NCI-H146 (cell line): ENCODE results near the gene CASP3.
A peak's percentile ranks its signal among the peaks of the same experiment; 100 is the strongest.

Experiments used
- DNase-seq: peaks from one replicate; lab custom pipeline; 2025; lab: John Stamatoyannopoulos, UW

The CASP3 gene

GRCh38 chr4:184649026-184649970 is at the start of gene CASP3, which contains the start of gene PRIMPOL:
CASP3 (minus strand) TSS chr4:184649447; CDS start chr4:184638453, 10,994 bp downstream.
PRIMPOL (plus strand) TSS chr4:184649738; CDS start chr4:184657141, 7,403 bp downstream.
- DNase-seq: peak; percentile 91

- DNase-seq: no peak
Measured at GRCh38 chr4:184697956-184698355, 48.7 kb upstream of the CASP3 start.

DNA sequence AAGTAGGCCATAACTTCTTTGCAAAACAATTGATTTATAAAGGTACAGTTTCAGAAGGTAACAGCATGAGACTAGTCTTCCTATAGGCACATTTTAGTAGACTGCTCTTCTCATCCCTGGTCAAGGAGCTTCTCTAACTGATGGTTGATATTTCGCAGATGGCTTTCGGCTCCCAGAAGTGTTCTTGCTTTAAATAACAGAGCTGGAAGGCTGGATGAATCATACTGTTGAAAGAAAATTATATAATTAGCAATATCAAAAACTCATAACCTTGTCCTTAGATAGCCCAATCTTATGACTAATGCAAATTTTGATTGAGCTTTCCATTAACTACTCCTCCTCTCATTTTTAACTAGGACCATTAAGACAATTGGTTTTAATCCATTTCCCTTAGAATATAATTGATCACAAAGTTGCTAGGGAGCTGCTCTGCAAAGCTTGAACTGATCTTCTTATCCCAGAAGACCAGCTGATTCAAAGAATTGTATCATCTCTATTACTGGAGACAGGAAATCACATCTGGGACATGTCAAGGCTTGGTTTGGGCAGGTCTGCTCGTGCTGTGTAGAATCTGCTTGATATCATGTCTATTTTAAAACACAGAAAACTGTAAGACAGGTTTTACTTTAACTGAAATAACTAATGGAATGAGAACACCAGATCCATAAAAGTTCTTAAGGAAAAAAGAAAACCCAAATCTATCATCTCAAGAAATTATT is 46.1 kb upstream of the CASP3 start:
- no peak for DNase-seq

DNA sequence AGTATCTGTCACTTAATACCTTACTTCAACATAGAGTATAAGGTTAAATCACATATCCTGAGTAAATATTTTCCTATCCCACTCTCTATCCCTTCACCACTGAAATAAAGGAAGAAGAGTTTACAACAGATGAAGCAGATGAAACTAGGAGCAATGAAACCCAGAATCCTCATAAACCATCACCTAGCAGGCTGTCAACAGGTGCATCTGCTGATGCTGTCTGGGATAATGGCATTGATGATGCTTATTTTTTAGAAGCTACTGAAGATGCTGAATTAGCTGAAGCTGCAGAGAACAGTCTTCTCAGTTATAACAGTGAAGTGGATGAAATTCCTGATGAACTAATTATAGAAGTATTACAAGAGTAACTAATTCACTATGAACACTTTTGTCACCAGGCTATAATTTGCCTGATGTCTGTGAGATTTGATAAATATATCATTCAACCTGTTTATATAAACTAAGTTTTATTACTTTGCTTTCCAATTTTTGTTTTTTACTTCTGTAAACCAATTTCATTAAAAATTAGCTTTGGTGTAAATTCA is 45.2 kb upstream of the CASP3 start:
- DNase-seq: no peak

DNA sequence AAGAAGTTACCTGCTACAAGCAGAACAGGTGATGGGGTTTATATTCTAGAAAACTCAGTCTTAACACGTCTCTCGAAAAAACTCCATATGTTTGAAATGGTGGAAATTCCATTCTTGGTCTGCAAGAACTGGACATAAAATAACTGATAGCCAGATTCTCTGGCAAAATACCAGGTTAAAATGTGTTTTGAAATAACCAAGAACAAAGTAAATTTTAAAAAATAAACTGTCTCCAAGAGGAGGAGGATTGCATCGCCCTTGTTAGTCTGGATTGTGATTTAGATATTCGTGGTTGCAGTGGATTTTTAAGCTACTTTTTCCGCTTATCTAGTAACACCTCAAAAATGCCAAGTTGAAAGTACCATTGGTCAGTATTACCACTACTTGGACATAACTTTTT is 43.8 kb upstream of the CASP3 start:
- DNase-seq: no peak

DNA sequence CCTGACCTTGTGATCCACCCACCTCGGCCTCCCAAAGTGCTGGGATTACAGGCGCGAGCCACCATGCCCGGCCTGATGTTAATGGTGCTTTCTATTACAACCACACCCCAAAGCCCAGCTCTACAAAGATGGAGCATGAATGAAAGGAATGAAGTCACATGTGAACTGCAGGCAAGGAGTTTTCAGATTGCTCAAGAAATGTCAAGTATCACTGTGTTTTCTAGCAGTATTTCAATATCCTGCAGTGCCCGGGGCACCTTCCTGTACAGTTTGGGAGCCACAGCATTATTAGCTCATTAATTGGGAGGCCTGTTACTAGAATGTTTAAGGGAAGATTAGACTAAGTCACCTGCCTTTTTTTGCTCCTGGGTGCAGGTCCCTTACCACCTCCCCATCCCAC is 40.4 kb upstream of the CASP3 start:
- no peak for DNase-seq

- DNase-seq: peak; percentile 46
Measured at GRCh38 chr4:184688447-184688846, 39.2 kb upstream of the CASP3 start.

DNA sequence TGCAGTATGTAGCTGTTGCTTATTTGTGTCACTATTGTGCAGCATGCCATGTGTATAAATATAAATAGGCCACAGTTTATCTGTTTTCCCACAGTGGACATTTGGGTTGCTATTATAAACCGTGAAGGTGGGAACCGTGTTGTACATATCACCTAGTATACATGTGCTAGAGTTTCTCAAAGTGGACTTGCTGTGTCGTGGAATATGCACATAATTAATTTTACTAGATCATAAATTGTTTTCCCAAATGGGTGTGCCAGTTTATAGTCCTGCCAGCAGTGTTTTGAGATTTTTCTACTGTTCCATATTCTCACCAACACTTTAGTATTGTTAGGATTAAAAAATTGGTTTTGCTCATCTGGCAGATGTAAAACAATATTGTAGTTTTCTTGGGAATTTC is 38.8 kb upstream of the CASP3 start:
- no peak for DNase-seq

- DNase-seq: no peak
Measured at GRCh38 chr4:184684491-184685189, 35.4 kb upstream of the CASP3 start.

DNA sequence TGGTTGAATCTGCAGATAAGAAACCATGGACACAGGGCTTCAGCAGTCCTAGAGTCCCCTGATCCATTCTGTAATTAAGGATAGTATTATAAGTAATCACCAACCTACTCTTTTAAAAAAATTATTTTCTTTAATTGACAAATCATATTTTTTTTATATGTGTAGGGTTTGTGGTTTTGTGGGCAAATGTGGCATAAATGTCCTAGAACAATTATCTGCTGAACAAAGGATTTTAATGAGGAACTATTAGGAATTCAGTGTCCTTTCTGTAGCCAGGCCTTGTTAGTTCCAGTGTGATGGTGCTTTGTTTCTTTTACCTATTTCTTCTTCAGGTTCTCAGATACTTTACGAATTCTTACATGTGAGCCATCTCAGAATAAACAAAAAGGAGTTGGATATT is 32.7 kb upstream of the CASP3 start:
- DNase-seq: no peak

DNA sequence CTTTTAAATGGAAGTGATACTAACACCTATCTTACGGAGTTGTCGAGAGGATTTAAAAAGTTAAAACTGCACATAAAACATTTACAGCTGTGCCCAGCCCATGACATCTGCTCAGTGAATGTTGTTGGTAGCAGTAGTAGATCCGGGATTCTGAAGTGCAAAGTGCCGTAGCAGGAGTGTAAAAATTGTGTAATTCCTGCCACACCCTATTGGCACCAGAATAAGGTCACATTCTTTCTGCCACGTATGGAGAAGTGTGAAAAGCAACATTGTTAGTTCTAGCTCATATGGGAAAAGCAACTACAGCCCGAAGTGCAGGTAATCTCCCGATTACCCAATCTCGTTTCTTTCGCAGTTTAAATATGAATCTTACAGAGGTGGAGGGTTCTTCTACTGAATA is 31.5 kb upstream of the CASP3 start:
- DNase-seq: no peak

DNA sequence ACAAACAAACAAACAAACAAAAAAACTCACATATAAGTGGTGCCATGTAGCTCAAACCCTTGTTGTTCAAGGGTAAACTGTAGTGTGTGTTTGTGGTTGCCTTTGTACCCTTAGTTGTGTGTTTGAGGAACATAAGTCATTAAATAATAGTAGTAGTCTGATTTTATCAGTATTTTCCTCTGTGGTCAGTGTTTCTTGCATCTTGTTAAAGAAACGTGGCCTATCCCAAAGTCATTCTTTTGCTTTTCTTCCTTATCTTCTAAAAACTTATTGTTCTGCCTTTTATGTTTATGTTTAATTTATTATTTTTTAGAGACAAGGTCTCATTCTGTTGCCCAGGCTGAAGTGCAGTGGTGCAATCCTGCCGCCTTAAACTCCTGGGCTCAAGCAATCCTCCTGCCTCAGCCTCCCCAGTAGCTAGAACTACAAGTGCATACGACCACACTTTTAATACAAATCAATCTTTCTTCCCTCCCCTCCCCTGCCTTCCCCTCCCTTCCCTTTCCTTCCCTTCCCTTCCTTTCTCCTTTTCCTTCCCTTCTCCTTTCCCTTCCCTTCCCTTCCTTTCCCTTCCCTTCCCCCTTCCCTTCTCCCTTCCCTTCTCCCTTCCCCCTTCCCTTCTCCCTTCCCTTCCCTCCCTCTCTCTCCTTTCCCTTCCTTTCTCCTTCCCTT is 26.7 kb upstream of the CASP3 start:
- no peak for DNase-seq

DNA sequence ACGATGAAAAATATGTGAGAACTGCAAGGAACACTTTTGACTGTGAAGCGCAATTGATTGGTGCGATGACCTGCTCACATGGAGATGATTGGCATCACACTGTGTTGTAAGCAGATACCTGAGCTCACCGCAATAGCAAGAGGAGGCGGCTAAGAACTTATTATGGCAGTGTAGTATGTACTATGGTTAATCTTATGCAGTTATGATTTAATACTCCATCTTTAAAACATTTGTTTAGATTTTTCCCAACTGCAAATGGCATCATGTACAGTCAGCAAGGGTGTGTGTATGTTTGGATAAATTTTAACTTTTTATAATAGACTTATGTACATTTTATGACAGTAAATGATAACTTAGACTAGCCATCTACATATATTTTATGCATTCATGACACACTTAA is 25.8 kb upstream of the CASP3 start:
- DNase-seq: no peak

DNA sequence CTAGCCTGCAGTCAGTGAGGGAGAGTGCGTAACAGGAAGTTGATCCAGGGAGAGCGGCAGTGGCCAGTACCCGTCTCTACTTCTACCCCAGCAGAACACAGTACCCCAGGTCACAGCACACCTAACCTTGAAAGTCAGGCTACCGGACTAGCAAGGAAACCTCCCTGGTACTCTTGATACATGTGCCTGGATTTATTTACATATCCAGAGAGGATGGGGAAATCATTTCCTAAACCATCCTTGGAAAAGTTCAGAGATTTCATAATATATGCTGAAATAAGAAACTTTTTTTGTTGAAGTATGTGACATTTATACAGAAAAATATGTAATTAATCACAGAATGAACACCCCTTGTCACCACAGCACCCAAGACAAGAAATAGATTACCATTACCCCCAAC is 24.8 kb upstream of the CASP3 start:
- no peak for DNase-seq

GRCh38 chr4:184672741-184673140 is 23.5 kb upstream of the CASP3 start:
- no peak for DNase-seq

- DNase-seq: no peak
Measured at GRCh38 chr4:184671101-184671500, 21.9 kb upstream of the CASP3 start.

- no peak for DNase-seq
Measured at GRCh38 chr4:184669251-184669650, 20.0 kb upstream of the CASP3 start.

DNA sequence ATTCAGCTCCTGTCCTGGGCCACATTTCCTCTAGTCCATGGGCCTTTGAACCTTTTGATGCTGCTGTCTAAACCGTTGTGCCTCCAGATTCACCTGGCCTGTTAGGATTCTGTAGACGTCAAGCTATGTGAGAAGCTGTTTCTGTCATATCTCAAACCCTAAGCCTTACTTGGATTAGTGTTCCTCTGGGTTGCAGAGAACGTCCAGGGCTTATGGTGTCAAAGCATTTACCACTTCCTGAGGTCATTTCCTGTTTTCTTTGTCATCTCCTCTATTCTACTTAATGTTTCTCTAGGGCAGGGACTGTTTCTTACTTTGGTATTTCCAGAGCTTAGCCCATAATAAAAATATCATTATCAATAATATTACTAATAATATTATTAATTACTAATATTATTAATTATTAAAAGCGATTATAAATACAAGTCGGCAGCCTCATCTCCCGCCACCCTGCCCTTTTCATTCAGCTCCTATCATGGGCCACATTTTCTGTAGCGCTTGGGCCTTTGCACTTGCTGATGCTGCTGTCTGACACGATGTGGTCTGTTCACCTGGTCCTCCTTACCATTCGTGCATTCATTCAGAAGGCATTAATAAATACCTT is 19.4 kb upstream of the CASP3 start:
- no peak for DNase-seq

DNA sequence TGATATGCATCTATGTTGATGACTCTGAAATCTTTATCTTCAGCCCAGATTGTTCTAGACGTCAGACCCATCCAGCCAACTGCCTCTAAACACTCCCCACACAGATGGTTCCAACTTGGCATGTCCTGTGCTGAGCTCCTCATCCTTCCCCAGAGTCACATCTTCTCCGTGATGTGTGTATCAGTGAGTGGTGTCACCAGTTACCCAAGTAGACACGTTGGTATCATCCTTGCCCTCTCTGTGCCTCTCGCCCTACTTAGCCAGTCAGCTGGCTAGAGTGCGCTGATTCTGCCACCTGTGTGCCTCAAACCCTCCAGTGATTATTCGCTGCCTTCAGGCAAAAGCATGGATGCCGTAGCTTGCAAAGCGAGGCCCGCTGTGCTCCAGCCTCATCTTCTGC is 18.8 kb upstream of the CASP3 start:
- DNase-seq: no peak

GRCh38 chr4:184666670-184667069 is 17.4 kb upstream of the CASP3 start:
- no peak for DNase-seq
